ENCODE data around the gene DALRD3.

- TF ChIP-seq CTCF (conservative IDR thresholded peaks at IDR 0.05) (no peak), ZFX (IDR thresholded peaks at IDR 0.05) (no peak)
Measured at GRCh38 chr3:48980295-48980694, 38.1 kb downstream of the DALRD3 start.
